ENCODE measurements around the gene ABCC11. TPM values are rescaled to one million over a fixed set of nuclear protein-coding genes. Genes with fewer than 3 reads are reported as not detected.

ABCC11 gene
- total RNA-seq, 1 donor from 2014 or later = not detected

GRCh38 chr16:48292452-48292851 is 45.1 kb upstream of the ABCC11 start:
- Mint-ChIP-seq H3K36me3 (peaks cover 23% of the 10 kb centered on the region), H3K9me3 (peaks cover 4% of the 10 kb centered on the region), H3K4me3 (no peak overlapping the region), H3K27me3 (ENCODE audit: insufficient read depth, low read depth) (no peaks in the 10 kb centered on the region), H3K4me1 (no peaks in the 10 kb centered on the region), H3K27ac (no peak overlapping the region)
- Histone ChIP-seq H2AFZ (replicated peaks) (no peak overlapping the region), H3K9me3 (ENCODE audit: low read depth) (no peaks in the 10 kb centered on the region), H3K27ac (no peak overlapping the region), H3K4me1 (no peaks in the 10 kb centered on the region), H3K4me3 (no peak overlapping the region), H3K27me3 (no peaks in the 10 kb centered on the region), H3F3A (ENCODE audit: low read depth) (no peaks in the 10 kb centered on the region), H3K36me3 (no peaks in the 10 kb centered on the region), H4K20me1 (ENCODE audit: low read depth) (no peaks in the 10 kb centered on the region), H3K9ac (no peak overlapping the region), H3K4me2 (no peak overlapping the region), H3K79me2 (ENCODE audit: low read depth) (no peaks in the 10 kb centered on the region)
- TF ChIP-seq EZH2phosphoT487 (IDR thresholded peaks at IDR 0.05) (no peak), EZH2 (IDR thresholded peaks at IDR 0.05) (no peak)
- TF ChIP-seq, protein P1, sequence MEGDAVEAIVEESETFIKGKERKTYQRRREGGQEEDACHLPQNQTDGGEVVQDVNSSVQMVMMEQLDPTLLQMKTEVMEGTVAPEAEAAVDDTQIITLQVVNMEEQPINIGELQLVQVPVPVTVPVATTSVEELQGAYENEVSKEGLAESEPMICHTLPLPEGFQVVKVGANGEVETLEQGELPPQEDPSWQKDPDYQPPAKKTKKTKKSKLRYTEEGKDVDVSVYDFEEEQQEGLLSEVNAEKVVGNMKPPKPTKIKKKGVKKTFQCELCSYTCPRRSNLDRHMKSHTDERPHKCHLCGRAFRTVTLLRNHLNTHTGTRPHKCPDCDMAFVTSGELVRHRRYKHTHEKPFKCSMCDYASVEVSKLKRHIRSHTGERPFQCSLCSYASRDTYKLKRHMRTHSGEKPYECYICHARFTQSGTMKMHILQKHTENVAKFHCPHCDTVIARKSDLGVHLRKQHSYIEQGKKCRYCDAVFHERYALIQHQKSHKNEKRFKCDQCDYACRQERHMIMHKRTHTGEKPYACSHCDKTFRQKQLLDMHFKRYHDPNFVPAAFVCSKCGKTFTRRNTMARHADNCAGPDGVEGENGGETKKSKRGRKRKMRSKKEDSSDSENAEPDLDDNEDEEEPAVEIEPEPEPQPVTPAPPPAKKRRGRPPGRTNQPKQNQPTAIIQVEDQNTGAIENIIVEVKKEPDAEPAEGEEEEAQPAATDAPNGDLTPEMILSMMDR (IDR thresholded peaks at IDR 0.05) = no peak
- no peak for DNase-seq (ENCODE audit: low spot score)

DNA sequence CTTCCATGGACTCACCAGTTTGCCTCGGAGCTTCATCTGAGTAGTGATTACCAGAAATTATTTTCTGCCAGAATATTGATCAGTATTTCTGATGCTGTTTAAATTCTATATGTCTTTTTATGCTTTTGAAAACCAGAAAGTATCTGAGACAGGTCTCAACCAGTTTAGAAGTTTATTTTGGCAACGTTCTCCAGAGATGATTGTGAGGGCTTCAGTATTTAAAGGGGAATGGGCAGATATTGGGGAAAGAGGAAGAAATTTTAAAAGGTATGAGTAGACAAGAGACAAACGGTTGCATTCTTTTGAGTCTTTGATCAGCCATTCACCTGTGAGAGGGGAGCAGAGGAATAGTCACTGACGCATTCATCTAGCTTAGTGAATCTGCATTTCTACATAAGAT is 44.4 kb upstream of the ABCC11 start:
- no peaks in the 10 kb centered on the region for H3F3A ChIP-seq (ENCODE audit: low read depth)
- TF ChIP-seq, protein P1 (IDR thresholded peaks at IDR 0.05) = no peak
- no peak for TF ChIP-seq EZH2 (IDR thresholded peaks at IDR 0.05)
- TF ChIP-seq EZH2phosphoT487 (IDR thresholded peaks at IDR 0.05) = no peak
- H3K36me3 Mint-ChIP-seq = peaks cover 30% of the 10 kb centered on the region
- H3K4me1 ChIP-seq = no peaks in the 10 kb centered on the region
- no peaks in the 10 kb centered on the region for H3K79me2 ChIP-seq (ENCODE audit: low read depth)
- peaks cover 10% of the 10 kb centered on the region for H3K9me3 Mint-ChIP-seq
- no peak for DNase-seq (ENCODE audit: low spot score)
- no peaks in the 10 kb centered on the region for H4K20me1 ChIP-seq (ENCODE audit: low read depth)
- H2AFZ ChIP-seq (replicated peaks) = no peak overlapping the region
- no peaks in the 10 kb centered on the region for H3K27me3 Mint-ChIP-seq (ENCODE audit: insufficient read depth, low read depth)
- H3K4me1 Mint-ChIP-seq = no peaks in the 10 kb centered on the region
- no peaks in the 10 kb centered on the region for H3K9me3 ChIP-seq (ENCODE audit: low read depth)
- H3K9ac ChIP-seq = no peak overlapping the region
- no peak overlapping the region for H3K4me3 Mint-ChIP-seq
- H3K27me3 ChIP-seq = no peaks in the 10 kb centered on the region
- no peak overlapping the region for H3K27ac Mint-ChIP-seq
- H3K36me3 ChIP-seq = no peaks in the 10 kb centered on the region
- no peak overlapping the region for H3K27ac ChIP-seq
- no peak overlapping the region for H3K4me2 ChIP-seq
- no peak overlapping the region for H3K4me3 ChIP-seq

DNA sequence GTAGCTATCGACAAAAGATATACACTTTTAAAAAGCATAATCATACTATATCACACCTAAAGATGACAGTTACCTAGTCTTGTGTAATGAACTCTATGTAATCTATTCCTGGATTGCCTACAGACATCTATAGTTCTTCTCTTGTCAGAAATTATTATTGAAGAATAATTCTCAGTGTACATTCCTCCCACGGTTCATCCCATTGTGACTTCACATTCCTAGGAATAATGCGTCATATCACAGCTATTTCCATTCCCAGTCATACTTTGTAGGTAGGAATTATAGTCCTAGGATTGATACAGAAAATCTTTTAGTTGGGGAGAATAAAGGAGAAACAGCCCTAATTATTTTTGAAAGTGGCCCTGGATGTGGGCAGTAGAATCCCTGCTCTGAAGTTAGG is 44.0 kb upstream of the ABCC11 start:
- Mint-ChIP-seq H3K4me3 (no peak overlapping the region), H3K27ac (no peak overlapping the region), H3K36me3 (peaks cover 32% of the 10 kb centered on the region), H3K9me3 (peaks cover 14% of the 10 kb centered on the region), H3K27me3 (ENCODE audit: insufficient read depth, low read depth) (no peaks in the 10 kb centered on the region), H3K4me1 (no peaks in the 10 kb centered on the region)
- Histone ChIP-seq H3F3A (ENCODE audit: low read depth) (no peaks in the 10 kb centered on the region), H3K27me3 (no peaks in the 10 kb centered on the region), H3K36me3 (no peaks in the 10 kb centered on the region), H3K4me2 (no peak overlapping the region), H3K9me3 (ENCODE audit: low read depth) (no peaks in the 10 kb centered on the region), H4K20me1 (ENCODE audit: low read depth) (no peaks in the 10 kb centered on the region), H2AFZ (replicated peaks) (no peak overlapping the region), H3K4me1 (no peaks in the 10 kb centered on the region), H3K9ac (no peak overlapping the region), H3K4me3 (no peak overlapping the region), H3K79me2 (ENCODE audit: low read depth) (no peaks in the 10 kb centered on the region), H3K27ac (no peak overlapping the region)
- TF ChIP-seq EZH2phosphoT487 (IDR thresholded peaks at IDR 0.05) (no peak), EZH2 (IDR thresholded peaks at IDR 0.05) (no peak)
- TF ChIP-seq, protein P1 (IDR thresholded peaks at IDR 0.05) = no peak
- no peak for DNase-seq (ENCODE audit: low spot score)

Data from neural progenitor cell (in vitro differentiated cells).